ENCODE data around the gene PSORS1C2.

Gene PSORS1C2

DNA sequence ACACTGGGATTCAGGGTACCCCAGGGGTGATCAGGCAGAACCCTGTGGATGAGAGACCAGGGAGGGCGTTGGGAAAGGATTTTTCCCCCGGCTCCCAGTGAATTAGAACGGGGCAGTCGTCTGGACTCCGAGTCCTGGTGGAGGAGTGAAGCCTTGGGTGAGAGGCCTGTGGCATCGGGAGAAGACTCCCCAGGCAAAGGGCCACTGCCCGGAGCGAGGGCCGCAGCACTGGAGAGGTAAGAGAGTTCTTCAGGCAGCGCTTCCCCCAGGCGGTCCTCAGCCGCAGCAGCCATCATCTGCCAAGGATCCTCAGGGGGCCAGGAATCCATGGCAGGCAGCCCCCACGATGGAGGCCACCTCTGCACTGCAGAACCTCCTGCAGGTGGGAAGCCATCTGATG lies 27.2 kb downstream of the PSORS1C2 start:
- DNase-seq: no peak

DNA sequence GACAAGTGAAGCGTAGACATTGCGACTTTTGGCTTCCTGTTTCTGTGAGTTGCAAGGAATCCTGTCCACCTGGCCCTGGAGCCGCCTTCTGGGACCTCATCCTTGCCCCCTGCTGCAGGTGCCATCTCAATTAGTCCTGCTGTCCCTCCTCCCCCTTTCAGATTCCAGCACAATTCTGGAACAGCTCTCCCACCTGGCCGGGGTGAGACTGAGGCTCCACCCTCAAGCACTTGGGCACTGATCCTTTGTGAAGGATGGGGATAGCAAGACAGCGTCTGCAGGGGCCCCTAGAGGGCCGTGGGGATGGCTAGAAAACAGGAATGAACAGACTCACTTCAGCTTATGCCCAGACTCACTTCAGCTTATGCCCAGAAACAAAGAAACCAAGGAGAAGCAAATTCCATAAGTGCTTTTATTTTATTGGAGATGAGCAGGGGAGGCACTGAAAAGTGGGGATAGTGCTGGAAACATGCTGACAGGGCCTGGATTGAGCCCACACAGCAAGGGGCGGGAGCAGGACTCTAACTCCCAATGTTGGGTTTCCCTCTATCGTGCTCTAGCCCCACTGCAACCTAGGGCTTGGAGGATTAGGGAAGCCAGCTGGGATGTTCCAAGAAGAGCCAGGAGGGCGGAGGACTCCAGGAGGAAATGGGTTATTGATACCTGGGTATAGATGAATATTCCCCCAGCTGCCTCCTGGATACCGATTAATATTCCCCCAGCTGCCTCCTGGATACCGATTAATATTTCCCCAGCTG lies 27.9 kb downstream of the PSORS1C2 start:
- no peak for DNase-seq

DNA sequence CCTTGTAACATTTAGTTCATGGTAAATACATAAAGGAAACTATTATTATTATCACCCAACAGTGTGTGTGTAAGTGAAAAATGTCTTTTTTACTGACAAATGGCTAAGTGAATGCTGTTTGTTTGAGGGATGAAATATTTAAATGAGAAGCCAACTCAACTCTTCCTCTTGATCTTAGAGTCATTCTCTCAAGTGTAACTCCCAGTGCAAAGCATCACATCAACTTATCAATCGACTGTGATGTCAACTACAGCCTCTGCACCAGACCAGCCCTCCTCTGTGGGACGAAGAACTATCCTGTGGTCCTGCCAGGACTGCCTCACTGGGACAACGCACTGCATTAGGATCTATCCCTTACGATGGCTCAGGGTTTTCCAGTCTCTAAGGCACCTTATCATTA lies 31.8 kb downstream of the PSORS1C2 start:
- no peak for DNase-seq

DNA sequence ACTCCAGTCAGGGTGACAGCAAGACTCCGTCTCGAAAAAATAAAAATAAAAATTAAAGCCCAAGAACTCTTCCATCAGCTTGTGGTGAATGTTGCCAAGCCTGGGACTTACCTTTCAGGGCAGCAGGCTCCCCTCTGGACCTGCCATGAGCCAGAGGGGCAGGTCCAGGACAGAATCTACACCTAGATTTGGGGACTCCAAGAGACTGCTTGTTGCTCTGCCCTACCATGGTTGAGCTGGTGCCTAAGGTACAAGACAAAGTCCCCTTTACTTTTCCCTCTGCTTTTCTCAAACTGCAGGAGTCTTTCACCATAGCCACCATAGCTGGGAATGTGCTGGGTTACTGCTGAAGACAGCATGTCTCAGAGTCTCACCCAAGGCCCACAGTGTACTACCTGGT lies 35.7 kb downstream of the PSORS1C2 start:
- DNase-seq: no peak

DNA sequence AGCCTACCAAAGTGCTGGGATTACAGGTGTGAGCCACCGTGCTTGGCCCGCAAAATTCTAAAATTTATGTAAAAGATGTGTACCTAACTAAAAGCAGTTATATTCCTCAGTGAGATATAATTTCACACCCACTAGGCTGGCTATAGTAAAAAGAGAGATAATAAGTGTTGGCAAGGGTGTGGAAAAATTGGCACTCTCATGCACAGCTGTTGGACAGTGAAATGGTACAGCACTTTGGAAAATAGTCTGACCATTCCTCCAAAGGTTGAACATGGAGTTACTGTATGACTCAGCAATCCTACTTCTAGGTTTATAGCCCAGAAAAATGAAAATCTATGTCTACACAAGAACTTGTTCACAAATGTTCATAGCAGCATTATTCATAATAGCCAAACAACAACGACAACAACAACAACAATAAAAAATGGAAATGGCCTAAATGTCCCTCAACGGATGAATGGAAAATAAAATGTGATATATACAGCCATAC lies 40.4 kb downstream of the PSORS1C2 start:
- DNase-seq: no peak

DNA sequence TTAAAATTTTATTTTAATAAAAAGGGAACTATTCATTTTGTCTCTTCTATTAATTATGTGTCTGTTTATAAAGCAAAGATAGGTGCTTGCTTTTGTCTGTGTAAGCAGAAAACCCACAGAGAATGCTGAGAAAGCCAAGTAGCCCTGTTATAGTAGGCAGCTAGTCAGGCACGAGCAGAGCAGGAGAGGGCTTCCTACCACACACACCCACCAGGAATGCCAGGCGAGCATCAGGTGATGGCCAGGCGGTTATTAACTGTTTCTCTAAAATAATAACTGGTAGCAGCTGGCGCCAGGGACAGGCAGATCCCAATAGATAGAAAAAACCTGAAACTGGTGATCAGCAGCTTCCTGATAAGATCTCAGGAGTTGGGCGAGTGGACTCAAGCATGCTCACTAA lies 42.2 kb downstream of the PSORS1C2 start:
- DNase-seq: no peak

DNA sequence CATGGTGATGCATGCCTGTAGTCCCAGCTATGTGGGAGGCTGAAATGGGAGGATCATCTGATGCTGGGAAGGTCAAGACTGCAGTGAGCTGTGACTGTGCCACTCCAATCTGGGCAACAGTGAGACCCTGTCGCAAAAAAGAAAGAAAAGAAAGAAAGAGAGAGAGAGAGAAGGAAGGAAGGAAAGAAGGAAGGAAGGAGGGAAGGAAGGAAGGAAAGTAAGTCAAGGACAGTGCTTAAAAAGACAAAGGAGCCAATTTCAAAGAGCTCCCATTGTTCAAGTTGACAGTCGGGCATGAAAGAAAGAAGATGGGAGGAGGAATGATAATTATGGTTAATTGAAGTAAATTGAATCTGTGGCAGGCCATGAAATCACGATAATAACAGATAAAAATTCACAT lies 42.7 kb downstream of the PSORS1C2 start:
- DNase-seq: no peak

DNA sequence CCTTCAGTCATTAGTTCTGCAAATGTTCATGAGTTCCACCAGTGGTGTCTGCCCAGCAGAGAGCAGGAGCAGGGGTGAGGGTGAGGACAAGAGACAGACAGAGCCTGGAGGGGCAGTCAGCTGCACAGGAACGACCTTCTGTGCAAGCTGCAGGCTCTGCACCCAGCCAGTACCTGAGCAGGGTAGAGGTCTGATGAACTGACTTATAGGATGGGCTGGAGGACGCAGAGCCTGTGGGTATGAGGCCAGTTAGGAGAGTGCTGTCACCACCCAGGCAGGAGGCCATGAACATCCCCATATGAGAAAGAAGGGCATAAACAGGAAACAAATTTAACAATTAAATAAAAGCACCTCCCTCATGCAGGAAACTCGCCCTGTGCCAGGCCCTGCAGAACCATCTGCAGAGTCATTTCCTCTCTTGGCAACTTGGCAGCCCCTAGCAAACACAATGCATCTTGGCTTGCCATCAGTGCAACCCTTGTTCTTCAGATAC lies 44.4 kb downstream of the PSORS1C2 start:
- DNase-seq: peak in 1 of 2 donors; percentile 90

DNA sequence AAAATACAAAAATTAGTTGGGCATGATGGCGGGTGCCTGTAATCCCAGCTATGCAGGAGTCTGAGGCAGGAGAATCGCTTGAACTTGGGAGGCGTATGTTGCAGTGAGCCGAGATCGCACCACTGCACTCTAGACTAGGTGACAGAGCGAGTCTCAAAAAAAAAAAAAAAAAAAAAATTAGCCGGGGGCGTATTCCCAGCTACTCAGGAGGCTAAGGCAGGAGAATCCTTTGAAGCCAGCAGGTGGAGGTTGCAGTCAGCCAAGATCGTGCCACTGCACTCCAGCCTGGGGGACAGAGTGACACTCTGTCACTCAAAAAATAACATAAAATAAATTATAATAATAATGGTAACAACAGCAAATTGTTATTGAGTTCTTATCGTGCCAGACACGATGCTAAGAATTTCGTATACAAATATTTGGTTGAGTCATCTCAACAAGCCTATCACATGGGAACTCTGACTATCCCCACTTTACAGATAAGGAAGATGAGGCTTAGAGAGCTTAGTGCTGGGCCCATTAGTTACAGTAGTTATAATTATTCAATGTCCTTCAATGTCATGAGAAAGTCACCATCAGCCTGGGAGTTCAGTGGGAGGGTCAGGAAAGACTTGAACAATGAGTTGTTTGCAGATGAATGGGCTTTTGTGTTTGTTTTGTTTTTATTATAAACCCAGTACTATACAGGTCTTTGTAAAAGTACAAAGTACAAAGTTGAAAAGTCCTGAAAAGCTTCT lies 45.9 kb downstream of the PSORS1C2 start:
- DNase-seq: no peak

DNA sequence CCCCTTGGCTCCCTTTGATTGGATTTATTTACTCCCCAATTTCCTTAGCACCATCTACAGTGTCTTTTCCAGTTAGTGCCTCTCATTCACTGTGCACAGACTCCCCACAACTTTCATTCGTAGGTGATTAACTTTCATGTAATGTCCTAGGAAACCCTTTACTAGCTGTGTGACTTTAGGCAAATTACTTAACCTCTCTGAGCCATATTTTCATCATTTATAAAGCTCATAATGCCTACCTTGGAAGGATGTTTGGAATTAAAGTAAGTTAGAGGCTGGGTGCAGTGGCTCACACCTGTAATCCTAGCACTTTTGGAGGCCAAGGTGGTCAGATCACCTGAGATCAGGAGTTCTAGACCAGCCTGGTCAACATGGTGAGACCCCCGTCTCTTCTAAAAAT lies 46.6 kb downstream of the PSORS1C2 start:
- no peak for DNase-seq

DNA sequence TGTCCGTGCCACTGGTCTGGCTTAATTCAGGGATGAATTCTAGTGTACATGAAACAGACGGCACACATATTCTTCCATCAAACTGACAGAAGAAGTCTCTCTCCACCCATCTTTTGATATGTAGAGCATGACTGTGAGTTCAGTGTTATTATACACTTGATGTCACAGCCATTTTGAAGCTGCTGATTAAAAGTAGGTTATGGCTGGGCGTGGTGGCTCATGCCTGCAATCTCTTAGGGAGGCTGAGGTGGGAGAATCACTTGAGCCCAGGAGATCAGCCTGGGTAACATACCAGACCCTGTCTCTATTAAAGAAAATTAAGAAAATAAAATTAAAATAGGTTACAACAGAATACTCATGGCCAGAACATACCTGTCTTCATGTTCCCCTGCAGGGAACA lies 47.2 kb downstream of the PSORS1C2 start:
- DNase-seq: no peak

DNA sequence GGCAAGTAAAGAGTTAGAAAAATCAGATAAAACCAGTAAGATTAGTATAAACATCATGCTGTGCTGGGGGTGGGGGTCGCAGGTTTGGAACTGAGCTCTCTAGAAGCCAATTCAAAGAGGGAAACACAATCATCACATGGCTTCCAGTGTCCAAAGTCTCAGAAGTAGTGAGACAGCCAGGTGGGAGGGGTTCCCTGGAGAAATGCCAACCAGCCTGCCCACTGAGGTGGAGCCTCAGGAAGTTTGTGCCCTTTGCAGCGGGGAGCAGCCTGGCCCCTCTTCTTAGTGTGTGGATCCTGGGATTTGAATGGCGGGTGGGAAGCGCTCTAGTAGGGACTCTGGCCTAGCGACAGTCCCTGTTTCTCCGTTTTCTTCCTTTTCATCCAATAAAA lies 47.9 kb downstream of the PSORS1C2 start:
- no peak for DNase-seq

DNA sequence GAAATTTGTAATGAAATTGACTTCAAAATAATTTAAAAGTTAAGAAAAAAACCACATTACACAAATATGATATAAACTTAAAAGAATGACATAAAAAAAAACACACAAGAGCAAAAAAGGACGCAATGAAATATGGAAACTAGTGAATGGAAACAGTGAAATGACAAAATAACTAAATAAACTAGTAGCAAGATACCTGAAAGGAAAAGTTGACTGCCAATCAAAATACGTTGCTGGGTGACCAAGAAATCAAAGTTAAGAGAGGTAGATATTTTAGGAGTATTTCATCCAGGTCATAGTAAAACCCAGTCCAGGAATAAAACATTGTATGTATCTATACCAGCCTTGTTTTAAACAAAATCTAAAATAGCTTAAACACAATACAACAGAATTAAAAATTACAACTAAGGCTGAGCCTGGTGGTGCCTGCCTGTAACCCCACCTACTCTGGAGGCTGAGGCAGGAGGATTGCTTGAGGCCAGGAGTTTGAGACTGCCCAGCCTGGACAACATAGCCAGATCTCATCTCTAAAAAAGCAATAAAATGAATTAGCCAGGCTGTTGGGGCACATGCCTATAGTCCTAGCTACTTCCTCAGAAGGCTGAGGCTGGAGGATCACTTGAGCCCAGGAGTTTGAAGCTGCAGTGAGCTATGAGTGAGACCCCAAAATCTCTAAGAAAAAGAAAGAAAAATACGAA lies 48.4 kb downstream of the PSORS1C2 start:
- DNase-seq: no peak
